Ovary (tissue), 3 donors: ENCODE data around the gene TSPAN32.

Source experiments
- POLR2A ChIP-seq: fragments of 450-650 bp; IDR thresholded peaks from one replicate; pipeline ENCODE4 v1.6.1; 2017; ENCODE audit warnings: antibody characterized with exemption, mild to moderate bottlenecking, moderate library complexity
- TF ChIP-seq, protein P1 (sequence below), 3 donors: fragments of 450-650 bp in 2 of 3; fragments of 200-600 bp in 1 of 3; IDR thresholded peaks; one replicate each; pipeline versions ENCODE4 v1.5.1 to v1.8.0; 2016 to 2022; ENCODE audit warnings: antibody characterized with exemption in 3 of 3, mild to moderate bottlenecking in 1 of 3
- donor health status: DM: no; HTN: no; CAD: no.

DNA sequence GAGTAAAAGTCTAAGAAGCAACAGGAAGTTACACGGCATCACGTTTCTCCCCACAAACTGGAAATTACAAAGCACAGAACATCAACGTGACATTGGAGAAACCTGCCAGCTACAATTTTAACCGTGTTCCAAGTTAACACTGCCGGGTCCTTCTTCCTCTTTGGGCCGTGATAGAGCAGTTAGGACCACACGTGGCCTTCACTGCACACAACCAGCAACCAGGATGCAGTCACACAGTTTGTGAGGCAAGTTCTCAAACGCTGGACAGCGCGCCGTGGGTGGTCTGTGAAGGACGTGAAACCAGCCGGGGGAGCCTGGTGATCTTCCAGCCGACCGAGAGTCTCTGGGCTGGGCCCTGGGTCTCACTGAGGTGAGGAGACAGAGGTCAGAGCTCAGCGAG is 14.7 kb upstream of the TSPAN32 start:
- TF ChIP-seq, protein P1, sequence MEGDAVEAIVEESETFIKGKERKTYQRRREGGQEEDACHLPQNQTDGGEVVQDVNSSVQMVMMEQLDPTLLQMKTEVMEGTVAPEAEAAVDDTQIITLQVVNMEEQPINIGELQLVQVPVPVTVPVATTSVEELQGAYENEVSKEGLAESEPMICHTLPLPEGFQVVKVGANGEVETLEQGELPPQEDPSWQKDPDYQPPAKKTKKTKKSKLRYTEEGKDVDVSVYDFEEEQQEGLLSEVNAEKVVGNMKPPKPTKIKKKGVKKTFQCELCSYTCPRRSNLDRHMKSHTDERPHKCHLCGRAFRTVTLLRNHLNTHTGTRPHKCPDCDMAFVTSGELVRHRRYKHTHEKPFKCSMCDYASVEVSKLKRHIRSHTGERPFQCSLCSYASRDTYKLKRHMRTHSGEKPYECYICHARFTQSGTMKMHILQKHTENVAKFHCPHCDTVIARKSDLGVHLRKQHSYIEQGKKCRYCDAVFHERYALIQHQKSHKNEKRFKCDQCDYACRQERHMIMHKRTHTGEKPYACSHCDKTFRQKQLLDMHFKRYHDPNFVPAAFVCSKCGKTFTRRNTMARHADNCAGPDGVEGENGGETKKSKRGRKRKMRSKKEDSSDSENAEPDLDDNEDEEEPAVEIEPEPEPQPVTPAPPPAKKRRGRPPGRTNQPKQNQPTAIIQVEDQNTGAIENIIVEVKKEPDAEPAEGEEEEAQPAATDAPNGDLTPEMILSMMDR (IDR thresholded peaks at IDR 0.05) = no peak
- no peak for TF ChIP-seq POLR2A
